Tibial nerve (tissue), 4 donors: ENCODE measurements around the gene APEH. TPM values are rescaled to one million over a fixed set of nuclear protein-coding genes. Genes with fewer than 3 reads are reported as not detected.
"Not testable (repeated sequence)": the region's sequence is repeated elsewhere in the genome, so short reads cannot be mapped to it uniquely, and the experiment has no call there.

Source experiments
- DNase-seq, 2 donors: peaks; one replicate each; pipeline ENCODE4 v3.0.0-alpha.2; 2019; ENCODE audit warnings: low spot score in 2 of 2
- H3K27ac ChIP-seq, 4 donors: fragments of 200-600 bp; sonication (generic) in 3 of 4; one replicate each; pipeline ENCODE4 v1.5.1; 2017 to 2019; ENCODE audit warnings: mild to moderate bottlenecking in 1 of 4
- H3K27me3 ChIP-seq, 2 donors: fragments of 200-600 bp; sonication (generic) in 1 of 2; one replicate each; pipeline versions ENCODE4 v1.5.1 to v1.6.0; 2017 to 2019
- H3K36me3 ChIP-seq, 3 donors: fragments of 200-600 bp; sonication (generic); one replicate each; pipeline ENCODE4 v1.5.1; 2018 to 2019
- H3K4me1 ChIP-seq, 4 donors: fragments of 200-600 bp; sonication (generic) in 3 of 4; one replicate each; pipeline ENCODE4 v1.5.1; 2017 to 2019
- H3K4me3 ChIP-seq, 4 donors: fragments of 200-600 bp; sonication (generic) in 3 of 4; one replicate each; pipeline ENCODE4 v1.5.1; 2017 to 2019; ENCODE audit warnings: mild to moderate bottlenecking in 1 of 4, moderate library complexity in 1 of 4
- H3K9me3 ChIP-seq, 4 donors: fragments of 200-600 bp; sonication (generic) in 3 of 4; one replicate each; pipeline ENCODE4 v1.5.1; 2017 to 2019
- EP300 ChIP-seq, 2 donors: sonication (generic); formaldehyde crosslinking; IDR thresholded peaks; one replicate each; pipeline ENCODE4 v1.6.1; 2017; ENCODE audit warnings: antibody characterized with exemption in 2 of 2, mild to moderate bottlenecking in 1 of 2
- POLR2A ChIP-seq, 2 donors: fragments of 450-650 bp; IDR thresholded peaks; one replicate each; pipeline ENCODE4 v1.6.1; 2017; ENCODE audit warnings: antibody characterized with exemption in 2 of 2, mild to moderate bottlenecking in 2 of 2, moderate library complexity in 2 of 2
- WGBS, 2 donors: methylation state at CpG; one replicate each; pipeline ENCODE4 v1.1.5; 2018; 5-methylcytosine and 5-hydroxymethylcytosine counted together
- total RNA-seq, 4 donors: library from RNA; depleted of rRNA; stranded (reverse); fragments of >200 nt; gene quantifications; one replicate each; pipeline ENCODE4 v1.1.0, GENCODE V29; 2016
- TF ChIP-seq, protein P1 (sequence below), 5 experiments: fragments of 200-600 bp in 3 of 5; fragments of 450-650 bp in 2 of 5; sonication (generic) in 3 of 5; IDR thresholded peaks; one replicate each; pipeline ENCODE4 v1.5.1; 2016 to 2019; ENCODE audit warnings: antibody characterized with exemption in 5 of 5, mild to moderate bottlenecking in 3 of 5, moderate library complexity in 2 of 5

APEH gene
- total RNA-seq, 4 donors from 2014 or later, result 64.0 to 77.7 (median 65.8) TPM

DNA sequence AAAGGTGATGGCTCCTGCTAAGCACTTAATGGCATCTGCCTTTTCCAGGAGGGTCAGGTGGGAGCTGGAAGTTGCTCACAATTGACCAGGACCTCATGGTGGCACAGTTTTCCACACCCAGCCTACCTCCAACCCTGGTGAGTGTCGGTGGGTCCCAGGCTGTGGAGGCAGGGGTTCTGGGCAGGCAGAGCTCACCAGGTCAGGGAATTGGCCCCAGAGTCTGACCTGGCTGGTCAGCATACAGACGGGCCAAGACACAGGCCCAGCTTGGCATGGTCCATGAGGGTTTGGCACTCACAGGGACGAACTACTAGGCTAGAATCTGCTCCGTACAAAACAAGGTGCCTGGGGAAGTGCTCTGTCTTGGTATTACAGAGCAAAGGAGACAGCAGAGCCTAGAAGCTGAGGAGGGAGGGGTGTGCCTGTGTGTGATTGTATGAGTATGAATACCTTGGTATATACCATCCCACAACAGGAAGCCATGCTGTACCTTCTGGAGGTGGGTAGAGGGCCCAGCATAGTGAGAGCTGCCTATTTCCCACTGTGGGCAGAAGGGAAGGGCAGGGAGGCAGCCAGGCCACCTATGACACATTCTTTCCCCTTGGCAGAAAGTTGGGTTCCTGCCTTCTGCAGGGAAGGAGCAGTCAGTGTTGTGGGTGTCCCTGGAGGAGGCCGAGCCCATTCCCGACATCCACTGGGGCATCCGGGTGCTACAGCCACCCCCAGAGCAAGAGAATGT is 6.5 kb downstream of the APEH start:
- no peak for DNase-seq
- Histone ChIP-seq H3K9me3 (no peaks in the 10 kb centered on the region), H3K4me1 (peaks cover 0 to 3% (median under 1%) of the 10 kb centered on the region in 4 donors), H3K27me3 (no peaks in the 10 kb centered on the region), H3K27ac (no peak overlapping the region), H3K36me3 (peaks cover 5 to 99% (median 25%) of the 10 kb centered on the region in 3 donors), H3K4me3 (no peak overlapping the region)
- TF ChIP-seq EP300 (IDR thresholded peaks at IDR 0.05), result no peak
- no peak for TF ChIP-seq POLR2A (IDR thresholded peaks at IDR 0.05)
- TF ChIP-seq, protein P1, sequence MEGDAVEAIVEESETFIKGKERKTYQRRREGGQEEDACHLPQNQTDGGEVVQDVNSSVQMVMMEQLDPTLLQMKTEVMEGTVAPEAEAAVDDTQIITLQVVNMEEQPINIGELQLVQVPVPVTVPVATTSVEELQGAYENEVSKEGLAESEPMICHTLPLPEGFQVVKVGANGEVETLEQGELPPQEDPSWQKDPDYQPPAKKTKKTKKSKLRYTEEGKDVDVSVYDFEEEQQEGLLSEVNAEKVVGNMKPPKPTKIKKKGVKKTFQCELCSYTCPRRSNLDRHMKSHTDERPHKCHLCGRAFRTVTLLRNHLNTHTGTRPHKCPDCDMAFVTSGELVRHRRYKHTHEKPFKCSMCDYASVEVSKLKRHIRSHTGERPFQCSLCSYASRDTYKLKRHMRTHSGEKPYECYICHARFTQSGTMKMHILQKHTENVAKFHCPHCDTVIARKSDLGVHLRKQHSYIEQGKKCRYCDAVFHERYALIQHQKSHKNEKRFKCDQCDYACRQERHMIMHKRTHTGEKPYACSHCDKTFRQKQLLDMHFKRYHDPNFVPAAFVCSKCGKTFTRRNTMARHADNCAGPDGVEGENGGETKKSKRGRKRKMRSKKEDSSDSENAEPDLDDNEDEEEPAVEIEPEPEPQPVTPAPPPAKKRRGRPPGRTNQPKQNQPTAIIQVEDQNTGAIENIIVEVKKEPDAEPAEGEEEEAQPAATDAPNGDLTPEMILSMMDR (IDR thresholded peaks at IDR 0.05), result no peak
- 77 to 86% methylated on average over 4 to 7 of the region's 7 CpGs for WGBS, 2 donors

- no peak overlapping the region for H3K4me3 ChIP-seq
- peaks cover 5 to 94% (median 25%) of the 10 kb centered on the region in 3 donors for H3K36me3 ChIP-seq
- no peak overlapping the region for H3K27ac ChIP-seq
- peaks cover 0 to 5% (median under 1%) of the 10 kb centered on the region in 4 donors for H3K4me1 ChIP-seq
- no peaks in the 10 kb centered on the region for H3K9me3 ChIP-seq
- DNase-seq, result no peak
- TF ChIP-seq, protein P1 (IDR thresholded peaks at IDR 0.05), result no peak
- no peak for TF ChIP-seq EP300 (IDR thresholded peaks at IDR 0.05)
- no peak for TF ChIP-seq POLR2A (IDR thresholded peaks at IDR 0.05)
- peaks cover 0 to under 1% of the 10 kb centered on the region in 2 donors for H3K27me3 ChIP-seq
- WGBS, 2 donors, result 100% methylated on average over 1 of the region's 2 CpGs; no CpG with 5 or more reads in 1 of the 2 donors
Observed at GRCh38 chr3:49681232-49681522, 7.0 kb downstream of the APEH start.

GRCh38 chr3:49681543-49681942 is 7.4 kb downstream of the APEH start:
- Histone ChIP-seq H3K27ac (no peak overlapping the region), H3K4me3 (no peak overlapping the region), H3K4me1 (peaks cover 0 to 9% (median 2%) of the 10 kb centered on the region in 4 donors), H3K9me3 (no peaks in the 10 kb centered on the region), H3K36me3 (peaks cover 5 to 90% (median 25%) of the 10 kb centered on the region in 3 donors), H3K27me3 (peaks cover 0 to 4% of the 10 kb centered on the region in 2 donors)
- TF ChIP-seq EP300 (IDR thresholded peaks at IDR 0.05) (no peak), POLR2A (IDR thresholded peaks at IDR 0.05) (no peak)
- TF ChIP-seq, protein P1 (IDR thresholded peaks at IDR 0.05), result no peak
- WGBS, 2 donors, result 77 to 78% methylated on average over 4 of the region's 4 CpGs
- no peak for DNase-seq

GRCh38 chr3:49683162-49683561 is 9.0 kb downstream of the APEH start:
- TF ChIP-seq, protein P1 (IDR thresholded peaks at IDR 0.05), result no peak
- TF ChIP-seq POLR2A (IDR thresholded peaks at IDR 0.05) (no peak), EP300 (IDR thresholded peaks at IDR 0.05) (no peak)
- no peaks in the 10 kb centered on the region for H3K9me3 ChIP-seq
- peaks cover 0 to 19% (median 4%) of the 10 kb centered on the region in 4 donors for H3K4me1 ChIP-seq
- H3K27me3 ChIP-seq, result peaks cover 0 to 14% of the 10 kb centered on the region in 2 donors
- H3K27ac ChIP-seq, result peak overlapping the region in 1 of 4 donors; percentile 11
- H3K4me3 ChIP-seq, result no peak overlapping the region
- WGBS, 2 donors, result 82 to 88% methylated on average over 3 to 6 of the region's 6 CpGs
- no peak for DNase-seq
- peaks cover 5 to 74% (median 17%) of the 10 kb centered on the region in 3 donors for H3K36me3 ChIP-seq

- H3K4me3 ChIP-seq, H3K27ac ChIP-seq, DNase-seq, H3K9me3 ChIP-seq: not testable (repeated sequence)
- Histone ChIP-seq H3K4me1 (peaks cover 0 to 27% (median 7%) of the 10 kb centered on the region in 4 donors), H3K27me3 (peaks cover 0 to 14% of the 10 kb centered on the region in 2 donors), H3K36me3 (peaks cover 0 to 61% (median 8%) of the 10 kb centered on the region in 3 donors)
- 67 to 92% methylated on average over 2 of the region's 2 CpGs for WGBS, 2 donors
Observed at GRCh38 chr3:49684453-49684852, 10.3 kb downstream of the APEH start.

DNA sequence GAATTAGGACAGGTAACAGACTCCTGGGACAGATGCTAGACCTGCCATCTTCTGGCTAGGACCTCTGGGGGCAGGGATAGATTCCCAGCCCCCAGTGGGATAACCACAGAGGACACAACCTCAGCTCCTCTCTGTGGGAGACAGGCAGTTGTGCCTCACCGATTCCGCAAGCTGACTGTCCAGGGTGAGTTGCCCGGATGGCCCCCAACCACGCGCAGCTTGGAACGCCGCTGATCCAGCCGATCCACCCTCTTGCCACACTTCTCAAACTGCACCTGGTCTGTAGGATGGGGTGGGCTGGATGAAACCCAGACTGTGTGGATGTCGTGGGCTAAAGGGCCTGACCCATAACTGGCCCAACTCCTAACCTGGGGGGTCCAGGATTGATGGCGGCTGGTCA is 11.0 kb downstream of the APEH start:
- not testable (repeated sequence) for DNase-seq, H3K9me3 ChIP-seq, H3K27ac ChIP-seq, H3K4me3 ChIP-seq
- peaks cover 0 to 55% (median 2%) of the 10 kb centered on the region in 3 donors for H3K36me3 ChIP-seq
- H3K4me1 ChIP-seq, result peaks cover 0 to 31% (median 7%) of the 10 kb centered on the region in 4 donors
- WGBS, 2 donors, result 93 to 95% methylated on average over 9 to 10 of the region's 10 CpGs
- peaks cover 0 to 14% of the 10 kb centered on the region in 2 donors for H3K27me3 ChIP-seq

- Histone ChIP-seq H3K36me3 (peaks cover 0 to 47% (median 0%) of the 10 kb centered on the region in 3 donors), H3K4me1 (peaks cover 0 to 39% (median 10%) of the 10 kb centered on the region in 4 donors), H3K27me3 (peaks cover 0 to 14% of the 10 kb centered on the region in 2 donors), H3K4me3 (peak overlapping the region in 1 of 4 donors; percentile 25)
- H3K9me3 ChIP-seq, H3K27ac ChIP-seq, DNase-seq: not testable (repeated sequence)
- WGBS, 2 donors, result 25 to 73% methylated on average over 8 to 25 of the region's 36 CpGs
Observed at GRCh38 chr3:49685846-49686245, 11.7 kb downstream of the APEH start.

- not testable (repeated sequence) for H3K27ac ChIP-seq, DNase-seq, H3K9me3 ChIP-seq
- Histone ChIP-seq H3K4me3 (peak overlapping the region in 3 of 4 donors; percentile 11 to 25 (median 13)), H3K27me3 (peaks cover 0 to 14% of the 10 kb centered on the region in 2 donors), H3K36me3 (peaks cover 0 to 42% (median 0%) of the 10 kb centered on the region in 3 donors), H3K4me1 (peaks cover 0 to 44% (median 12%) of the 10 kb centered on the region in 4 donors)
- 0 to 2% methylated on average over 7 to 15 of the region's 29 CpGs for WGBS, 2 donors
Observed at GRCh38 chr3:49686346-49686745, 12.2 kb downstream of the APEH start.
